Measurements from ENCODE around the gene TAP1.
"Not testable (repeated sequence)": the region's sequence is repeated elsewhere in the genome, so short reads cannot be mapped to it uniquely, and the experiment has no call there.

- TF ChIP-seq CTCF (IDR thresholded peaks at IDR 0.05); POLR2A (IDR thresholded peaks at IDR 0.05); POLR2AphosphoS5 (IDR thresholded peaks at IDR 0.05; ENCODE audit: insufficient read depth in 1 of 2, low read depth in 1 of 2): not testable (repeated sequence)
These were observed 48.1 kb downstream of the TAP1 start for GRCh38 chr6:32805404-32805803.

Data from vagina (tissue), 2 donors.